Measurements from ENCODE around the gene RBM26. TPM values are rescaled to one million over a fixed set of nuclear protein-coding genes. Genes with fewer than 3 reads are reported as not detected.

Gene RBM26
- total RNA-seq, 1 experiment from 2014 or later = 70.5 TPM

GRCh38 chr13:79306650-79307049 lies 99.4 kb downstream of the RBM26 start:
- Histone ChIP-seq H3K23me2 (ENCODE audit: insufficient read length, low read depth, low read length, poor library complexity, severe bottlenecking) (no peaks in the 10 kb centered on the region), H4K20me1 (ENCODE audit: control insufficient read depth, insufficient read depth, insufficient read length) (no peaks in the 10 kb centered on the region), H3K4me1 (ENCODE audit: insufficient read depth, low read length) (peaks cover 2% of the 10 kb centered on the region; the same call in 1 of the 2 replicates), H2AK5ac (ENCODE audit: insufficient read length, low read length) (no peak overlapping the region), H4K91ac (ENCODE audit: insufficient read length, low read depth, low read length) (no peak overlapping the region), H3K9ac (ENCODE audit: extremely low read depth, insufficient read length, low read length) (no peak overlapping the region), H3K9me3 (ENCODE audit: control insufficient read depth, low read depth, low read length) (no peaks in the 10 kb centered on the region), H2AFZ (ENCODE audit: low read length) (no peak overlapping the region), H3K27me3 (ENCODE audit: insufficient read depth, low read length) (no peaks in the 10 kb centered on the region), H3K23ac (ENCODE audit: insufficient read length, low read depth, low read length) (no peak overlapping the region), H4K8ac (replicated peaks; ENCODE audit: insufficient read length, low read depth, low read length) (no peak overlapping the region), H3K18ac (ENCODE audit: insufficient read length, low read depth, low read length) (no peak overlapping the region), H3K56ac (ENCODE audit: insufficient read length, low read depth, low read length) (no peak overlapping the region), H3K4me2 (ENCODE audit: insufficient read depth, insufficient read length, low read length) (no peak overlapping the region), H3K79me1 (ENCODE audit: insufficient read depth, low read depth, low read length, poor library complexity, severe bottlenecking) (no peaks in the 10 kb centered on the region), H2BK120ac (ENCODE audit: low read depth, low read length, poor library complexity, severe bottlenecking) (no peak overlapping the region), H2BK15ac (ENCODE audit: low read depth, low read length) (no peak overlapping the region), H2BK12ac (ENCODE audit: insufficient read length, low read depth, low read length) (no peak overlapping the region), H4K5ac (ENCODE audit: insufficient read length, low read depth, low read length) (no peak overlapping the region), H3K79me2 (ENCODE audit: insufficient read depth, low read length) (no peaks in the 10 kb centered on the region), H3K4ac (ENCODE audit: low read depth, low read length) (no peak overlapping the region), H2BK20ac (ENCODE audit: low read depth, low read length, poor library complexity, severe bottlenecking) (no peak overlapping the region), H2BK5ac (ENCODE audit: insufficient read length, low read length) (no peak overlapping the region), H3K14ac (ENCODE audit: insufficient read depth, low read length) (no peak overlapping the region), H3K27ac (ENCODE audit: insufficient read length, low read depth, low read length) (no peak overlapping the region), H3T11ph (ENCODE audit: low read length) (no peak overlapping the region)
- peaks cover 4 to 8% of the 10 kb centered on the region in 2 experiments for H3K4me1 Mint-ChIP-seq
- no peak for DNase-seq
- H3K27me3 Mint-ChIP-seq (ENCODE audit: low read depth) = no peaks in the 10 kb centered on the region
- peaks cover 0 to 2% (median 0%) of the 10 kb centered on the region in 3 experiments; a peak in 1 of 7 replicates for H3K36me3 Mint-ChIP-seq (ENCODE audit: insufficient read depth in 1 of 3, low read depth in 3 of 3)
- no peak overlapping the region for H3K27ac Mint-ChIP-seq
- no peak for TF ChIP-seq CTCF (conservative IDR thresholded peaks at IDR 0.05)
- no CpG with 5 or more reads among the region's 1 CpG for WGBS (ENCODE audit: extremely low coverage, insufficient read length, low lambda C conversion rate)
- H3K4me3 Mint-ChIP-seq = no peak overlapping the region
- peaks cover 0 to 13% of the 10 kb centered on the region in 2 experiments; a peak in 4 of 5 replicates for H3K9me3 Mint-ChIP-seq
